Nephron progenitor cell (in vitro differentiated cells): ENCODE results near the gene VPS13D.
"Not testable (repeated sequence)": the region's sequence is repeated elsewhere in the genome, so short reads cannot be mapped to it uniquely, and the experiment has no call there.

ENCODE experiments used
- DNase-seq: peaks from one replicate; pipeline ENCODE4 v3.0.0; 2021
- H3K27ac Mint-ChIP-seq: 2 replicates; pipeline ENCODE4 v1.8.0; 2021; ENCODE audit warnings: mild to moderate bottlenecking, moderate library complexity, mixed read lengths
- H3K27me3 Mint-ChIP-seq: 2 replicates; pipeline ENCODE4 v1.8.0; 2021; ENCODE audit warnings: mild to moderate bottlenecking, low read depth, mixed read lengths; ENCODE audit not compliant: poor library complexity
- H3K36me3 Mint-ChIP-seq: 2 replicates; pipeline ENCODE4 v1.8.0; 2021; ENCODE audit warnings: low read depth, mixed read lengths
- H3K4me1 Mint-ChIP-seq: 2 replicates; pipeline ENCODE4 v1.8.0; 2021; ENCODE audit warnings: mixed read lengths
- H3K4me3 Mint-ChIP-seq: 2 replicates; pipeline ENCODE4 v1.8.0; 2021; ENCODE audit warnings: mild to moderate bottlenecking, moderate library complexity, mixed read lengths
- H3K9me3 Mint-ChIP-seq: 2 replicates; pipeline ENCODE4 v1.8.0; 2021; ENCODE audit warnings: mild to moderate bottlenecking, moderate library complexity, mixed read lengths
- TF ChIP-seq, protein P1 (sequence below): fragments of 200-600 bp; sonication (generic); IDR thresholded peaks from 2 replicates; pipeline ENCODE4 v1.5.0; 2021; ENCODE audit warnings: antibody characterized with exemption

The VPS13D gene

DNA sequence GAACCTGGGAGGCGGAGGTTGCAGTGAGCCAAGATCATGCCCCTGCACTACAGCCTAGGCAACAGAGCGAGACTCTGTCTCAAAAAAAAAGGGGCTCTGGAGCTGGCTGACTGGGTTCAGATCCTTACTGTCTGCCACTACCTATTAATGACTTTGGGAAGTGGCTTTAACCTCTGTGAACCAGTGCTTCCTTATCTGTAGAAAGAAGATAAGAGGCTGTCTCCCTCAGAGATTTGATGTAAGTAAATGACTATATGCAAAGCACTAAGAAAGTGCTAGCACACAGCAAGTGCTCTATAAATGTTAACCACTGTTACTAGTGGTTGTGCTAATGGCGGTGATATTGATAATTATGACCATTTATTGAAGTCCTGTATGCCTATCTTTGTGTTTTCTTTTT, 94.6 kb downstream of the VPS13D start:
- TF ChIP-seq, protein P1, sequence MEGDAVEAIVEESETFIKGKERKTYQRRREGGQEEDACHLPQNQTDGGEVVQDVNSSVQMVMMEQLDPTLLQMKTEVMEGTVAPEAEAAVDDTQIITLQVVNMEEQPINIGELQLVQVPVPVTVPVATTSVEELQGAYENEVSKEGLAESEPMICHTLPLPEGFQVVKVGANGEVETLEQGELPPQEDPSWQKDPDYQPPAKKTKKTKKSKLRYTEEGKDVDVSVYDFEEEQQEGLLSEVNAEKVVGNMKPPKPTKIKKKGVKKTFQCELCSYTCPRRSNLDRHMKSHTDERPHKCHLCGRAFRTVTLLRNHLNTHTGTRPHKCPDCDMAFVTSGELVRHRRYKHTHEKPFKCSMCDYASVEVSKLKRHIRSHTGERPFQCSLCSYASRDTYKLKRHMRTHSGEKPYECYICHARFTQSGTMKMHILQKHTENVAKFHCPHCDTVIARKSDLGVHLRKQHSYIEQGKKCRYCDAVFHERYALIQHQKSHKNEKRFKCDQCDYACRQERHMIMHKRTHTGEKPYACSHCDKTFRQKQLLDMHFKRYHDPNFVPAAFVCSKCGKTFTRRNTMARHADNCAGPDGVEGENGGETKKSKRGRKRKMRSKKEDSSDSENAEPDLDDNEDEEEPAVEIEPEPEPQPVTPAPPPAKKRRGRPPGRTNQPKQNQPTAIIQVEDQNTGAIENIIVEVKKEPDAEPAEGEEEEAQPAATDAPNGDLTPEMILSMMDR = no peak
- no peaks in the 10 kb centered on the region for H3K9me3 Mint-ChIP-seq
- no peak overlapping the region for H3K27ac Mint-ChIP-seq
- H3K4me3 Mint-ChIP-seq = no peak overlapping the region
- peaks cover 59% of the 10 kb centered on the region for H3K36me3 Mint-ChIP-seq
- no peaks in the 10 kb centered on the region for H3K27me3 Mint-ChIP-seq
- peaks cover 25% of the 10 kb centered on the region for H3K4me1 Mint-ChIP-seq
- DNase-seq = no peak

DNA sequence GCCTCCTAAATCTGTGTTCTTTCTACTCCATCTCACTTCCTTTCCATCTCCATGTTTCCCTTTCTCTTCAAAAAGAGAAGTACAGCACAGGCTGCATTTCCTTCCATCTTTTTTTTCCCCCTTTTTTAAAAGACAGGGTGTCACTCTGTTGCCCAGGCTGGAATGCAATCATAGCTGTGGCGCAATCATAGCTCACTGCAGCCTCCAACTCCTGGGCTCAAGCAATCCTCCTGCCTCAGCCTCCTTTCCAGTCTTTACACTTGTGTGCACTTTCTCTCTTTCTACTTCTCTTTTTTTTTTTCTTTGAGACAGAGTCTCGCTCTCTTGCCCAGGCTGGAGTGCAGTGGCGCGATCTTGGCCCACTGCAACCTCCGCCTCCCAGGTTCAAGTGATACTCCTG, 95.1 kb downstream of the VPS13D start:
- DNase-seq = not testable (repeated sequence)
- peaks cover 57% of the 10 kb centered on the region for H3K36me3 Mint-ChIP-seq

DNA sequence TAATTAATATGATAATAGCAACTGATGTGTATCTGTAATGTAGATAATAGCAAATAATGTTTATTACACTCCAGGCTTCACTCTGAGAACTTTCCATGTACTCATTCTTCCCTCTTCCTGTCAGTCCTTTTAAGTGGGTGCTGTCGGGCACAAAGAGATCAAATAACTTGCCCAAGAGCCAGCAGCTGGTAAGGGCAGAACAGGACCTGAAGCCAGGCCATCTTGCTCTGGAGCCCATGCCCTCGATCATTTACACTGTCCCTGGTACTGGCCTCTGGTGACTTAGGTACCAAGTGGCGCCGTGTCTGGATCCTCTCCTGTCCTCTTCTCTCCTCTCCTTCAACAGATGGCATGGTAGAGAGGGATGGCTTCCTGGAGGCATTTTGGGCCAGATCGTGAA, 97.2 kb downstream of the VPS13D start:
- Mint-ChIP-seq H3K36me3 (peaks cover 65% of the 10 kb centered on the region), H3K4me1 (peaks cover 14% of the 10 kb centered on the region), H3K27ac (peak overlapping the region; percentile 29), H3K9me3 (no peaks in the 10 kb centered on the region), H3K27me3 (no peaks in the 10 kb centered on the region), H3K4me3 (no peak overlapping the region)
- no peak for DNase-seq
- TF ChIP-seq, protein P1 = no peak

More for the DNA sequence above, 95.1 kb downstream of the VPS13D start:
- H3K4me1 Mint-ChIP-seq = peaks cover 20% of the 10 kb centered on the region
- H3K27ac Mint-ChIP-seq, H3K27me3 Mint-ChIP-seq, H3K4me3 Mint-ChIP-seq, H3K9me3 Mint-ChIP-seq: not testable (repeated sequence)

DNA sequence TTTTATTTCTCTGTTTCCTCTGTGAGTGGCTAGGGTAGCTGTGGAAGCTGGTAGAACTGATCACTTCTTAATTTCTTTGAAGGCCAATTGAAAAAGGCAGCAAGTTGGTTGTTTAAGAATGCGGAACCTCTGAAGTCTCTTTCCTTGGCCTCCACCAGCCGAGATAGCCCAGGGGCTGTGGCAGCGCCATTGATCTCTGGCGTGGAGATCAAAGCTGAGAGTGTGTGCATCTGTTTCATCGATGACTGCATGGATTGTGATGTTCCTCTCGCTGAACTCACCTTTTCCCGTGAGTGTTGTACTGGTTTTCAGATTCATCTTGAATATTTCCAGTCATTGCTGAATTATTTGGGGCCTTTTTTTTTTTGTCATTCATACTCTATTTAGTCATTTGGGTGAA, 97.7 kb downstream of the VPS13D start:
- no peak overlapping the region for H3K27ac Mint-ChIP-seq
- no peak overlapping the region for H3K4me3 Mint-ChIP-seq
- TF ChIP-seq, protein P1 = no peak
- no peaks in the 10 kb centered on the region for H3K9me3 Mint-ChIP-seq
- DNase-seq = no peak
- peaks cover 64% of the 10 kb centered on the region for H3K36me3 Mint-ChIP-seq
- H3K4me1 Mint-ChIP-seq = peaks cover 14% of the 10 kb centered on the region
- H3K27me3 Mint-ChIP-seq = no peaks in the 10 kb centered on the region

DNA sequence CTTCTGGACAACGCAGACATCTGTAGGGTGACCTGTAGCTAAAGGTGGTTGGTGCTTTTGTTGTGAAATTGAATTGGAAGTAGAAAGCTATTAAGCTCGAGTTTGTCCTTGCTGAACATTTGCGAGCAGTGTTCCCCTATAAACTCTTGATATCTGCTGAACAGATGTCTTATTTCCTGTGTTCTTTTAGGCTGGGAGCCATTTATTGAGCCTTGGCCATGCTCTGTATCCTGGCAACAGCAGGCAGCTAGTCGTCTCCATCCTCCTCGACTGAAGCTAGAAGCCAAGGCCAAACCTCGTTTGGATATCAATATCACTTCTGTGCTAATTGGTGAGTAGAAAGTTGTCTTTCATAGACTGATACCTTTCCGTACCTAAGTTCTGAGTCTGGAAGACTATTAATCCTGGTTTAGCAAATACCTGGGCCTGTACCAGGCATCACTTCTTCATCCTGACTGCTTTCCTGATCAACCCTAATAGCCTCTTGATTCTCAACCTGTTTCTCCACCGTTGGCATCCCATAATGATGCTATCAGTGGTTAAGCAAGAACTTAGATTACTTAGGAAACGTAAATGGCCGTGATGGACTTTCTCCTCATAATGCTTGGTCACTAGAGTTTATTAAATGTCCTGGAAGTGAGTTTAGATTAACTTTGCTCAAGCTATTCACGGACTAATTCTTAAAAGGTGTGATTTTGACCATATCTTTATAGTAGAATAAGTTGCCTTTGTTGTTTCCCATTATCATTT, 103.4 kb downstream of the VPS13D start:
- H3K36me3 Mint-ChIP-seq = peaks cover 69% of the 10 kb centered on the region
- H3K4me1 Mint-ChIP-seq = peaks cover 9% of the 10 kb centered on the region
- no peaks in the 10 kb centered on the region for H3K9me3 Mint-ChIP-seq
- TF ChIP-seq, protein P1 = no peak
- no peaks in the 10 kb centered on the region for H3K27me3 Mint-ChIP-seq
- DNase-seq = no peak
- H3K27ac Mint-ChIP-seq = no peak overlapping the region
- no peak overlapping the region for H3K4me3 Mint-ChIP-seq

DNA sequence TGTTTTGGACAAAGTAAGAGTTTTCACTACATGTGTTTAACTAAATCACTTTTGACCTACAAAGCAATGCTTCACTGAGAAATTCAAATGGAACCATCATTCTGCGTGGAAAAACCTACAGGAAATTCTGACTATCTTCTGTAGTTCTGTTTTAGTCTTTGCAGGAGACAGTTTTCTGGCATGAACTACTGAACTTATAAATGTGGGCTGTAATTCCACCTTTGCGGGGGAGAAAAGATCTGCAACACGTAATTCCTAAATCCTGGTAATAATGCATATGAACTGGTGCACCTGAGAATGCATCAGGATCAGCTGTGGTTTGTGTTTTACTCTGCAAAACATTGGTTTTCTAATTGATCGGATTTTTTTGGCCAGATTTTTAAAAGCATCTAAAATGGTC, 106.0 kb downstream of the VPS13D start:
- Mint-ChIP-seq H3K4me3 (no peak overlapping the region), H3K9me3 (no peaks in the 10 kb centered on the region), H3K27ac (no peak overlapping the region), H3K4me1 (peaks cover 25% of the 10 kb centered on the region), H3K36me3 (peaks cover 59% of the 10 kb centered on the region), H3K27me3 (no peaks in the 10 kb centered on the region)
- DNase-seq = no peak
- TF ChIP-seq, protein P1 = no peak
